ENCODE results near the gene ASB3. TPM values are rescaled to one million over a fixed set of nuclear protein-coding genes. Genes with fewer than 3 reads are reported as not detected.

Gene ASB3
- total RNA-seq, 1 experiment from 2014 or later, result 11.9 TPM

GRCh38 chr2:53801547-53801946 lies 14.8 kb upstream of the ASB3 start:
- H3F3A ChIP-seq (ENCODE audit: low read length, unreplicated experiment), result no peaks in the 10 kb centered on the region
- no peak overlapping the region for H3K4me2 ChIP-seq (ENCODE audit: low read length)
- no peak overlapping the region for H3K9ac ChIP-seq (ENCODE audit: low read length)
- H3K36me3 ChIP-seq (ENCODE audit: low read depth, low read length), result peaks cover 18% of the 10 kb centered on the region
- TF ChIP-seq EZH2 (IDR thresholded peaks at IDR 0.05; ENCODE audit: low read length, unreplicated experiment), result no peak
- no peak for TF ChIP-seq EZH2phosphoT487 (IDR thresholded peaks at IDR 0.05; ENCODE audit: borderline replicate concordance, low read length)
- no peak for TF ChIP-seq CTCF (conservative IDR thresholded peaks at IDR 0.05; ENCODE audit: low read depth, low read length)
- ChIA-PET CTCF (no interaction called here), POLR2A (ENCODE audit: unreplicated experiment) (no interaction called here)
- no TSS peak for BruUV-seq (replicated peaks)
- no peaks in the 10 kb centered on the region for H3K9me3 ChIP-seq (ENCODE audit: low read length)
- no peaks in the 10 kb centered on the region for H4K20me1 ChIP-seq (ENCODE audit: low read length)
- H3K9me2 ChIP-seq (replicated peaks; ENCODE audit: low read length), result no peaks in the 10 kb centered on the region
- no peaks in the 10 kb centered on the region for H3K4me1 ChIP-seq (ENCODE audit: insufficient read depth, low read length)
- ATAC-seq (no peak), DNase-seq (no peak)
- no peak overlapping the region for H3K27ac ChIP-seq (ENCODE audit: low read length)
- no peaks in the 10 kb centered on the region for H3K27me3 ChIP-seq (ENCODE audit: low read length)
- no peak overlapping the region for H3K4me3 ChIP-seq (ENCODE audit: low read length)
- no peaks in the 10 kb centered on the region for H3K79me2 ChIP-seq (ENCODE audit: low read length)
- intact Hi-C loops (cut with micrococcal nuclease), result no loop called here
- H2AFZ ChIP-seq (ENCODE audit: low read length), result no peak overlapping the region

GRCh38 chr2:53793821-53794220 lies 7.1 kb upstream of the ASB3 start:
- H3K36me3 ChIP-seq (ENCODE audit: low read depth, low read length), result peaks cover 10% of the 10 kb centered on the region; the same call in 1 of the 2 replicates
- no peaks in the 10 kb centered on the region for H3K9me3 ChIP-seq (ENCODE audit: low read length)
- H4K20me1 ChIP-seq (ENCODE audit: low read length), result 0 out of 2 replicates have a peak, but pooled peaks cover 3% of the 10 kb centered on the region
- no peak for ATAC-seq
- no peak overlapping the region for H3K27ac ChIP-seq (ENCODE audit: low read length)
- CTCF ChIA-PET, result no interaction called here
- no peaks in the 10 kb centered on the region for H3K27me3 ChIP-seq (ENCODE audit: low read length)
- H3F3A ChIP-seq (ENCODE audit: low read length, unreplicated experiment), result no peaks in the 10 kb centered on the region
- intact Hi-C loops (cut with micrococcal nuclease), result no loop called here
- H3K79me2 ChIP-seq (ENCODE audit: low read length), result peaks cover 34% of the 10 kb centered on the region
- TF ChIP-seq EZH2 (IDR thresholded peaks at IDR 0.05; ENCODE audit: low read length, unreplicated experiment) (no peak), EZH2phosphoT487 (IDR thresholded peaks at IDR 0.05; ENCODE audit: borderline replicate concordance, low read length) (no peak), CTCF (conservative IDR thresholded peaks at IDR 0.05; ENCODE audit: low read depth, low read length) (no peak)
- H3K4me3 ChIP-seq (ENCODE audit: low read length), result no peak overlapping the region
- BruUV-seq (replicated peaks), result no TSS peak
- DNase-seq, result no peak
- no peak overlapping the region for H3K9ac ChIP-seq (ENCODE audit: low read length)
- no peaks in the 10 kb centered on the region for H3K4me1 ChIP-seq (ENCODE audit: insufficient read depth, low read length)
- no peak overlapping the region for H3K4me2 ChIP-seq (ENCODE audit: low read length)
- no peaks in the 10 kb centered on the region for H3K9me2 ChIP-seq (replicated peaks; ENCODE audit: low read length)
- POLR2A ChIA-PET (ENCODE audit: unreplicated experiment), result no interaction called here
- no peak overlapping the region for H2AFZ ChIP-seq (ENCODE audit: low read length)

GRCh38 chr2:53793261-53793660 lies 6.5 kb upstream of the ASB3 start:
- H3K79me2 ChIP-seq (ENCODE audit: low read length), result peaks cover 39% of the 10 kb centered on the region

More at GRCh38 chr2:53793261-53793660, 6.5 kb upstream of the ASB3 start:
- no peak overlapping the region for H3K4me2 ChIP-seq (ENCODE audit: low read length)
- DNase-seq (no peak), ATAC-seq (no peak)
- H3K9ac ChIP-seq (ENCODE audit: low read length), result no peak overlapping the region
- no peaks in the 10 kb centered on the region for H3F3A ChIP-seq (ENCODE audit: low read length, unreplicated experiment)
- no peak overlapping the region for H3K27ac ChIP-seq (ENCODE audit: low read length)
- no peaks in the 10 kb centered on the region for H3K9me2 ChIP-seq (replicated peaks; ENCODE audit: low read length)
- no TSS peak for BruUV-seq (replicated peaks)
- TF ChIP-seq CTCF (conservative IDR thresholded peaks at IDR 0.05; ENCODE audit: low read depth, low read length) (no peak), EZH2 (IDR thresholded peaks at IDR 0.05; ENCODE audit: low read length, unreplicated experiment) (no peak), EZH2phosphoT487 (IDR thresholded peaks at IDR 0.05; ENCODE audit: borderline replicate concordance, low read length) (no peak)
- intact Hi-C loops (cut with micrococcal nuclease), result no loop called here
- 0 out of 2 replicates have a peak, but pooled peaks cover 3% of the 10 kb centered on the region for H4K20me1 ChIP-seq (ENCODE audit: low read length)
- no peak overlapping the region for H3K4me3 ChIP-seq (ENCODE audit: low read length)
- ChIA-PET POLR2A (ENCODE audit: unreplicated experiment) (no interaction called here), CTCF (no interaction called here)
- H3K27me3 ChIP-seq (ENCODE audit: low read length), result no peaks in the 10 kb centered on the region
- no peak overlapping the region for H2AFZ ChIP-seq (ENCODE audit: low read length)
- H3K36me3 ChIP-seq (ENCODE audit: low read depth, low read length), result peaks cover 10% of the 10 kb centered on the region; the same call in 1 of the 2 replicates
- H3K4me1 ChIP-seq (ENCODE audit: insufficient read depth, low read length), result peaks cover 3% of the 10 kb centered on the region; the same call in 1 of the 2 replicates
- no peaks in the 10 kb centered on the region for H3K9me3 ChIP-seq (ENCODE audit: low read length)

All from PC-3 (cell line).